CD4-positive, alpha-beta T cell (primary cell): ENCODE measurements around the gene MIER3. TPM values are rescaled to one million over a fixed set of nuclear protein-coding genes. Genes with fewer than 3 reads are reported as not detected.

Experiments used
- ATAC-seq: fragments of 200-7000 bp; cut with Tn5 transposase; one replicate; pipeline ENCODE4 v1.10.0; 2022; ENCODE audit warnings: mild to moderate bottlenecking; ENCODE audit not compliant: poor library complexity
- CTCF ChIA-PET: fragments of 350-600 bp; sonication (Branson Sonifier 250); formaldehyde crosslinking; loops from one replicate; lab custom pipeline; 2021; ENCODE audit warnings: antibody characterized with exemption, inconsistent platforms; lab: Charles Lee
- POLR2A ChIA-PET: fragments of 350-600 bp; sonication (Branson Sonifier 250); formaldehyde crosslinking; loops from one replicate; lab custom pipeline; 2021; ENCODE audit warnings: antibody characterized with exemption, inconsistent platforms; lab: Charles Lee
- DNase-seq, 14 experiments: peaks; one replicate each; pipeline ENCODE4 v3.0.0-alpha.2; 2013 to 2020; ENCODE audit warnings: mixed read lengths in 2 of 14
- H3K27ac ChIP-seq, 2 donors: one replicate each; pipeline versions ENCODE4 v1.5.1 to v1.7.0; 2013; ENCODE audit warnings: low read length in 2 of 2, low read depth in 1 of 2, mild to moderate bottlenecking in 1 of 2
- H3K27me3 ChIP-seq, 2 experiments: 1 replicate in 1 of 2; 2 replicates in 1 of 2; pipeline versions ENCODE4 v1.6.1 to v1.7.0; 2013; ENCODE audit warnings: low read length in 2 of 2, control low read depth in 1 of 2, mild to moderate bottlenecking in 1 of 2, moderate library complexity in 1 of 2; ENCODE audit not compliant: insufficient read depth in 2 of 2, control insufficient read depth in 1 of 2
- H3K36me3 ChIP-seq: one replicate; pipeline ENCODE4 v1.6.1; 2013; ENCODE audit warnings: low read length, control low read depth; ENCODE audit not compliant: insufficient read depth
- H3K4me1 ChIP-seq: one replicate; pipeline ENCODE4 v1.6.1; 2013; ENCODE audit warnings: low read length, control low read depth; ENCODE audit not compliant: insufficient read depth
- H3K4me3 ChIP-seq: one replicate; pipeline ENCODE4 v1.5.1; 2013; ENCODE audit warnings: mild to moderate bottlenecking, low read length, moderate library complexity
- H3K9me3 ChIP-seq, 2 experiments: 1 replicate in 1 of 2; 2 replicates in 1 of 2; pipeline versions ENCODE4 v1.6.1 to v1.7.0; 2013; ENCODE audit warnings: low read length in 2 of 2, mild to moderate bottlenecking in 2 of 2, control low read depth in 1 of 2, moderate library complexity in 1 of 2; ENCODE audit not compliant: control insufficient read depth in 1 of 2, insufficient read depth in 1 of 2
- H3K27ac Mint-ChIP-seq: one replicate; pipeline ENCODE4 v1.8.0; 2020; ENCODE audit warnings: mixed read lengths
- H3K27me3 Mint-ChIP-seq: one replicate; pipeline ENCODE4 v1.8.0; 2021; ENCODE audit warnings: mixed read lengths
- H3K36me3 Mint-ChIP-seq: one replicate; pipeline ENCODE4 v1.8.0; 2021; ENCODE audit warnings: low read depth, mixed read lengths
- H3K4me1 Mint-ChIP-seq: one replicate; pipeline ENCODE4 v1.8.0; 2021; ENCODE audit warnings: low read depth, mixed read lengths
- H3K4me3 Mint-ChIP-seq: one replicate; pipeline ENCODE4 v1.8.0; 2020; ENCODE audit warnings: mild to moderate bottlenecking, mixed read lengths
- H3K9me3 Mint-ChIP-seq: one replicate; pipeline ENCODE4 v1.8.0; 2020; ENCODE audit warnings: mixed read lengths
- intact Hi-C, 2 experiments: fragments of 100-400 bp; cut with DNase I in 1 of 2; cut with micrococcal nuclease in 1 of 2; formaldehyde crosslinking; loops; one replicate each; pipeline versions ENCODE4 v1.15.1 to v1.9.0; 2023 to 2025; cut with DNase I, micrococcal nuclease
- total RNA-seq, 174 experiments: library from RNA in 2 of 174; stranded (reverse) in 2 of 174; gene quantifications; one replicate each; pipeline ENCODE4 v1.2.3 and lab custom pipeline; 2021 to 2026
- TF ChIP-seq, protein P1 (sequence below): fragments of 200-600 bp; IDR thresholded peaks from one replicate; pipeline ENCODE4 v1.8.0; 2022; ENCODE audit warnings: antibody characterized with exemption, mild to moderate bottlenecking

Gene MIER3
- total RNA-seq, 2 experiments from 2014 or later, result 25.9 to 26.1 TPM

DNA sequence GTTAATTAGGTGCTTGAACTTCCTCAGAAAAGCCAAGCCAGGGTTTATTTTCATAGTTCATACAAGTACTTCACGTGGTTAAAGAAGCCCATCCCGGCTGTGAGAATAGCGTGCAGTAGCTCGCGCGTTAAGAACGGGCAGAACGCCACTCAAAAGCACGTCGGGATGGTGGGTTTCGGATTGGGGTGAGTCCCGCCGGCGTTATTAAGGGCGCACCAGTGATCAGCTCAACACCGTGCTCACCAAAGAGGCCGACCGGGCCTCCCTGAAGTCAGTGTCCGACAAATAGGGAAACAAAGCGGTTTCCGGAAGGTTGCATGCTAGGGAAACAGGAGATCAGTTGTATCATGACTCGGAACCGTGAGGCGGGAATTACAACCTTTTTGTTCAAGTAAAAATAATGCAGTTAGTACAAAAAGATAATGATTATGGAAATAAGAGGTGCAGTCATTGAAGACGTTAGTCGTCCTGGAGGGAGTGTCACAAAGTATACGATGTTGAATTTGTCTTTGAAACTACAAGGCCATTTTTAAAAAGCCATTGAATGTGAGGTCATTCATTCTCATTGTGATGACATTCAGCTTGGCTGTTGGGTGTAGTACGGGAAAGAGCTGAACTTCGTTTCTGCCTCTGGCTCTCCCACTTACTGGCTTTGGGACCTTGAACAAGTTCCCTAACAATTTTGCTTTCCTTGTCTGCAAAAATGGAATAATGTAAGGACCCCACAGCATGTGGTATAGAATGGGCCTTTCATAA, 41.5 kb downstream of the MIER3 start:
- ChIA-PET CTCF (interaction anchor here (1.2 kb wide), 1 partner anchor 228 kb away, joined by 4 read pairs; no protein-coding TSS in a partner anchor), POLR2A (interaction anchor here (0.8 to 2.6 kb wide), 12 partner anchors 8 to 1814 kb away, joined by 3 to 26 read pairs (median 4); partner anchors contain the start of genes GPBP1 and PLK2)
- Histone ChIP-seq H3K27me3 (no peaks in the 10 kb centered on the region), H3K36me3 (no peaks in the 10 kb centered on the region), H3K4me3 (peak overlapping the region; percentile 88), H3K4me1 (peaks cover 15% of the 10 kb centered on the region), H3K9me3 (no peaks in the 10 kb centered on the region), H3K27ac (peak overlapping the region; percentile 43 to 82)
- H3K27me3 Mint-ChIP-seq, result no peaks in the 10 kb centered on the region
- no peaks in the 10 kb centered on the region for H3K9me3 Mint-ChIP-seq
- peaks cover 24% of the 10 kb centered on the region for H3K4me1 Mint-ChIP-seq
- ATAC-seq, result peak; percentile 32
- intact Hi-C loops, result loop anchor here in 1 of 2 experiments (2.0 kb wide), 1 partner anchor 42 kb away; the partner anchor contains the start of gene MIER3
- DNase-seq, result peak in 4 of 14 experiments; percentile 12 to 35 (median 14)
- H3K36me3 Mint-ChIP-seq, result peaks cover 14% of the 10 kb centered on the region
- TF ChIP-seq, protein P1, sequence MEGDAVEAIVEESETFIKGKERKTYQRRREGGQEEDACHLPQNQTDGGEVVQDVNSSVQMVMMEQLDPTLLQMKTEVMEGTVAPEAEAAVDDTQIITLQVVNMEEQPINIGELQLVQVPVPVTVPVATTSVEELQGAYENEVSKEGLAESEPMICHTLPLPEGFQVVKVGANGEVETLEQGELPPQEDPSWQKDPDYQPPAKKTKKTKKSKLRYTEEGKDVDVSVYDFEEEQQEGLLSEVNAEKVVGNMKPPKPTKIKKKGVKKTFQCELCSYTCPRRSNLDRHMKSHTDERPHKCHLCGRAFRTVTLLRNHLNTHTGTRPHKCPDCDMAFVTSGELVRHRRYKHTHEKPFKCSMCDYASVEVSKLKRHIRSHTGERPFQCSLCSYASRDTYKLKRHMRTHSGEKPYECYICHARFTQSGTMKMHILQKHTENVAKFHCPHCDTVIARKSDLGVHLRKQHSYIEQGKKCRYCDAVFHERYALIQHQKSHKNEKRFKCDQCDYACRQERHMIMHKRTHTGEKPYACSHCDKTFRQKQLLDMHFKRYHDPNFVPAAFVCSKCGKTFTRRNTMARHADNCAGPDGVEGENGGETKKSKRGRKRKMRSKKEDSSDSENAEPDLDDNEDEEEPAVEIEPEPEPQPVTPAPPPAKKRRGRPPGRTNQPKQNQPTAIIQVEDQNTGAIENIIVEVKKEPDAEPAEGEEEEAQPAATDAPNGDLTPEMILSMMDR, result no peak
- peak overlapping the region; percentile 81 for H3K27ac Mint-ChIP-seq
- peak overlapping the region; percentile 95 for H3K4me3 Mint-ChIP-seq

DNA sequence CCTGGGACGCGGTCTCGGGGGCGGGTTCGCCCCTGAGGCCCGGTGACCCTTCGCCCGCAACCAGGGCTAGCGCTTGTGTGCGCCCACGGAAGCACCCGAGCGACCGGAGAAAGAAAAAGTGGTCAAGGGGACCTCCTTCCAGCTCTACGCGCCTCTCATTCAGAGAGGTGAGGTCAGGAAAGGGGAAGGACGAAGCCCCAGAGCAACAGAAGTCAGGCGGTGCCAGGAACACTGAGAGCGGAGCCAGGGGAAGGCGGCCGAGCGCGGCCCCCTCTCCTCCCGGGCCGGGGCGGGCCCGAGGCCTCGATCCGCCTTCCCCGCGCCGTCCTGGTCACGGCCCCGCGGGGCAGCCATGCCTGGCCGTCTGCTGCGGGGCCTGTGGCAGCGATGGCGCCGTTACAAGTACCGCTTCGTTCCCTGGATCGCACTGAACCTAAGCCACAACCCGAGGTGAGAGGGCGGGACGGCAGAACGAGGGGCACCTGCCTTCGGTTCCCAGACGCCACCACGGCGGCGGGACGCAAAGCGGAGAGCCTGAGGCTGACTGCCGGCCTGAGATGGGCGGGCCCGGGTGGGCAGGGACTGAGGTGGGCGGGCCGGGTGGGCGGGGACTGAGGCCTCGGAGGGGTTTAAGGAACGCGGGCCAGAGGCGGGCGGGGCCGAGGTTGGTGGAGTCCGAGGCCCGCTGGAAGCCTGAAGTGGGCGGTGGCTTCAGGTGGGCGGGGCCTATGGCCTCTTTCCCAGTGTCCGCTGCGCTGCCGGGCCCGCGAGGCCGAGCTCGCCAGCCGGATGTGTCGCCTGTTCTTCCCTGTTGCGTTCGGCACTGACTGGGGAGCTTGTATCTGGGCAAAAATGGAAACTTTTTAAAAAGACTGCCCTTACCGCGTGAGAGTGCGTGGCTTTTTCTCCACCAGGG, 42.4 kb downstream of the MIER3 start, which contains the start of gene SETD9:
TSS of gene SETD9 (plus strand) at position 303 of the 916 bp plus-strand sequence. CDS start at position 353, 50 bp downstream.
- peaks cover 24% of the 10 kb centered on the region for H3K4me1 Mint-ChIP-seq
- H3K27ac ChIP-seq, result peak within 1 kb of the TSS; percentile 57 to 82
- TF ChIP-seq, protein P1, result no peak
- peak within 1 kb of the TSS; percentile 95 for H3K4me3 Mint-ChIP-seq
- H3K4me1 ChIP-seq, result peaks cover 15% of the 10 kb centered on the region
- no peaks in the 10 kb centered on the region for H3K27me3 ChIP-seq
- ChIA-PET POLR2A (interaction anchor here (0.8 to 2.6 kb wide), 14 partner anchors 9 to 1813 kb away, joined by 3 to 26 read pairs (median 4); partner anchors contain the start of genes GPBP1 and PLK2), CTCF (interaction anchor here (1.2 kb wide), 1 partner anchor 229 kb away, joined by 4 read pairs; no protein-coding TSS in a partner anchor)
- H3K9me3 Mint-ChIP-seq, result no peaks in the 10 kb centered on the region
- no peaks in the 10 kb centered on the region for H3K9me3 ChIP-seq
- H3K27me3 Mint-ChIP-seq, result no peaks in the 10 kb centered on the region
- H3K4me3 ChIP-seq, result peak within 1 kb of the TSS; percentile 88
- intact Hi-C loops, result loop anchor here (2.0 to 10.0 kb wide), 4 partner anchors 43 to 585 kb away; partner anchors contain the start of genes MIER3 (in 2 of the 2) and GPBP1 (in 1 of the 2)
- ATAC-seq (peak; percentile 84), DNase-seq (peak; percentile 65 to 95 (median 80))
- H3K36me3 ChIP-seq, result no peaks in the 10 kb centered on the region
- peak within 1 kb of the TSS; percentile 81 for H3K27ac Mint-ChIP-seq
- peaks cover 14% of the 10 kb centered on the region for H3K36me3 Mint-ChIP-seq

DNA sequence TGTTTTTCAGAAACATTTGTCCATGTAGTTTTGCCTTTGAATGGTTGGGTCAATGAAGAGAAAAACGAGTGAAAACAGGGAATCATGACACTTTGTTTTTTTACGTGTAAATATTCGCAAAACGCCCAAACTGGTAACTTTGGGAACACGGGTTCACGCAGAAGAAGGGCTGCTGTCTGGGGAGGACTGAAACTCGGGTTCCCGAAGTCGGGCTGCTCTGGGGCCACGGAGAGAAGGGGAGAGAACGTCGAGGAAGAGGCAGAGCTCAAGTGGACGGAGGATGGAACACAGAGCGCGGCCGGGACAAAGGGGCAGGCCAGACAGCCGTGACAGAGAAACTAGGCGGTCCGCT, 43.0 kb downstream of the MIER3 start:
- no peaks in the 10 kb centered on the region for H3K9me3 Mint-ChIP-seq
- H3K27ac Mint-ChIP-seq, result peak overlapping the region; percentile 81
- no peaks in the 10 kb centered on the region for H3K27me3 ChIP-seq
- ChIA-PET POLR2A (interaction anchor here (1.0 to 1.5 kb wide), 3 partner anchors 267 to 1601 kb away, joined by 3 to 4 read pairs (median 3); partner anchors contain the start of genes DHX29 and MTREX), CTCF (no interaction called here)
- DNase-seq (peak in 2 of 14 experiments; percentile 6 to 13), ATAC-seq (peak; percentile 5)
- H3K36me3 Mint-ChIP-seq, result peaks cover 14% of the 10 kb centered on the region
- intact Hi-C loops, result loop anchor here (2.0 to 10.0 kb wide), 3 partner anchors 43 to 586 kb away; partner anchors contain the start of genes GPBP1 (in 1 of the 2) and MIER3 (in 1 of the 2)
- peak overlapping the region; percentile 88 for H3K4me3 ChIP-seq
- H3K36me3 ChIP-seq, result no peaks in the 10 kb centered on the region
- H3K4me1 ChIP-seq, result peaks cover 15% of the 10 kb centered on the region
- TF ChIP-seq, protein P1, result no peak
- H3K9me3 ChIP-seq, result no peaks in the 10 kb centered on the region
- peaks cover 24% of the 10 kb centered on the region for H3K4me1 Mint-ChIP-seq
- H3K27ac ChIP-seq, result peak overlapping the region; percentile 57 to 67
- H3K4me3 Mint-ChIP-seq, result peak overlapping the region; percentile 95
- H3K27me3 Mint-ChIP-seq, result no peaks in the 10 kb centered on the region
